NCI-H524 treated with DMSO at 0.1 percent for 48 hours (cell line): ENCODE data around the gene CRTC2.
"Not testable (repeated sequence)": the region's sequence is repeated elsewhere in the genome, so short reads cannot be mapped to it uniquely, and the experiment has no call there.

Source experiments
- DNase-seq: peaks from one replicate; lab custom pipeline; 2025; lab: John Stamatoyannopoulos, UW

Gene CRTC2

DNA sequence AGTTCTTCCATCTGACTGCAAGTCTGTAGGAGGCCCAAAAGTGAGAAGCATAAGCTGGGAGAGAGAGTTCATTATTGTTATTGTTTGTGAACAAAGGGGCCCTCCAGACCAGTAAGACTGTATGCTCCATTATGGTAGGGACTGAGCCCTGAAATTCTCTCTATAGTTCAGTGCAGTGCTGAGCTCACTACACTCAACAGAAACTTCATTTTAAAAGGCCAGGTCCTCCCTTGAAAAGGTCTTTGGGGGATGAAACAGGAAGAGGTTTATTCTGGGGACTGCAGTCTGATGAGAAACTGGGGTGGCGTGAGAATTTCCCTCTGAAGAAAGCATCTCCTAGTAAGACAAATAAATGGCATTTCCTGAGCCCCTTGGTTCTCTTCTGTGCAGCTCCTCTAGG, 30.2 kb downstream of the CRTC2 start:
- DNase-seq = no peak

DNA sequence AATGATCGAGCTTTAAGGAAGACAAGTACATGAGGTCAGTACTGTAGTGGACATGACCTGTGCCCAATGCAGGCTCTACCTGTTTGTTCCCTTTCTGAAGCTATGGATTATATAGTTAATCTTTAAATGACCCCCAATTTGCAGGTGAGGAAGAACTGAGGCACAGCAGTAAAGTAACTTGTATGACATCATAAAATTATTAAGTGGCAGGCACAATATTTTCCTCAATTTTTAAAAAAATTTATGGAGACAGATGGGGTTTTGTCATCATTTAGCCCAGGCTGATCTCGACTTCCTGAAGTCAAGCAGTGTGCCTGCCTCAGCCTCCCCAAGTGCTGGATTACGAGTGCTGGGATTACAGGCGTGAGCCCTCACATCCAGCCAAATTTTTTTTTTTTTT, 32.0 kb downstream of the CRTC2 start:
- no peak for DNase-seq

DNA sequence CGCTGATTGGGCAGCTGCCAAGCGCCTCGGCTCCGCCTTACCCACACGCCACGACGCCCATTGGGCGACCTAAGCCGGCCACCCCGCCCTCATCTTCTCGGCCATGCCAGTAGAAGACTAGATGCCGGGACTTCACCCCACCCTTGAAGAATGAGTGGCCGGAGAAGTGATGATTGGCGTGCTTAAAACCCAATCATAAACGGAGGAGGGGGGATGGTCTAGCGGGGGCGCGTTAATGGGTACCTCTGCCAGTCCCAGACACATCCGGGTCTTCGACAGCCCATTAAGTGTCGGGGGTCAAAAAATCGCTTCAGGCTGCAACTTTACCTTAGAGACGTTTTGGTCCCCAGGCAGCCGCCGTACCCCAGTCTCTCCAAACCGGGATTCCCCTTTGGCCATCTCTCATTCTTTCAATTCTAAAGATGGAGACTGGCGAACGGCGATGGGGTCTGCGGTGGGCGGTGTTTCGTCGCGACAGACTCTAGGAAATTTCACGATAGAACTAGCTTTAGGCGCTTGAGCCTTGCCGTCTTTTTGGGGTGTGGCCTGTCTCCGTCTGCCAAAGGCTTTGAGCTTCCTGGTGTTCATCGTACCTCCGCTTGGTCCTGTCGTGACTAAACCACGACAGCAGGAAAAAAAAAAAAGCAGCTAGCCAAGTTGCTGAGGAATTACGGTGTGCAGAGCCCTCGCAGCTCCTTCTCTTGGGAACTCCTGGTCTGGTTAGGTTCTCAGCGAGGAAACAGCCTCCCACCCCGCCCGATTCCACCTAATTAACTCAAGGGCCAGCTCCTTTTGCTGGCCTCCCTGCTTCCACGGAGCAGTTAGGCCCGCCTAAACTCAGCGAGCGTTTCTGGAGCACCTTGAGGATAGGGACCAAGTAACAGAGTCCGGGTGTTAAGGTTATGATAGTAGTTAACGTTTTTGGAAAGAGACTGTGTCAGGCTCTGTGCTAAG, 35.2 kb downstream of the CRTC2 start, which contains the start of gene GATAD2B:
Gene GATAD2B, minus strand, starts transcription at position 1 of the 954 bp plus-strand sequence. CDS start 94,625 bp downstream, outside the sequence.
- peak; percentile 96 for DNase-seq

DNA sequence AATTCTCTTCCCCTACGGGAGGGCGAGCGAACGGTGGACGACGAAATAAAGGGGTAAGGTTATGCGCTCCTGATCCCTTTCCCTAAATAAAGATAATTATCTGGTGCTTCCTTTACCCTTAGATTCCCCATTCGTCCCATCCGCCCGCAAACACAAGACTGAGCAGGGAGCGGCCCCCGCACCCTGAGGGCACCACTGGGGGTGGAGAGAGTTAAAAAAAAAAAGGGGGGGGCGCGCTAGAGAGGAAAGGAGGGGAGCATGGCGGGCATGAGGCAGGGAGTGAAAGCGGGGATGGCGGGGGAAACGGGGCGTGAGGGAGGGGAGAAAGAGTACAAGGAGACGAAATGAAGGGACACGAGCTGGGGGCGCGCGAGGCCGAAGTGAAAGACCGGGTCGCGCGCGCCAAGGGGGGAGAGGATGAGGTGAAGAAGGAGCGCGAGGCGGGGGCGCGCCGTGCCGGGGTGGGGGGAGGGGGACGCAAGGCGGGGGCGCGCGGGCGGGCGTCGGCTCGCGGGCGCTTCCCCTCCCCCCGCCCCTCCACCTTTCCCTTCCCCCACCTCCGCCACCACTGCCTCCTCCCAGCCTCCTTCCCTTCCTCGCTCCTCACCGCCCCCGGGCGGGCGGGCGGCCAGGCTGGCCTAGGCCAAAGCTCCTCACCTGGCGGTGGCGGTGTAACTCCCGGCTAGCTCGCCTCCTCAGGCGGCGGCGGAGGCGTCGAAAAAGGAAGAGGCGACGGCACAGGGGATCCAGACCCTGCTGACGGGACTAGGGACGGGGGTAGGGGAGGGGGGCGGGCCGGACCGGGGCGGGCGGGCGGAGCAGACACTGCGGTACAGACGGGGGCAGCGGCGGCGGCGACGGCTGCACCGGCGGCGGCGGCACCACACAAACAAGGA, 36.1 kb downstream of the CRTC2 start:
- no peak for DNase-seq

- no peak for DNase-seq
Observed at GRCh38 chr1:153921803-153922075, 36.7 kb downstream of the CRTC2 start.

DNA sequence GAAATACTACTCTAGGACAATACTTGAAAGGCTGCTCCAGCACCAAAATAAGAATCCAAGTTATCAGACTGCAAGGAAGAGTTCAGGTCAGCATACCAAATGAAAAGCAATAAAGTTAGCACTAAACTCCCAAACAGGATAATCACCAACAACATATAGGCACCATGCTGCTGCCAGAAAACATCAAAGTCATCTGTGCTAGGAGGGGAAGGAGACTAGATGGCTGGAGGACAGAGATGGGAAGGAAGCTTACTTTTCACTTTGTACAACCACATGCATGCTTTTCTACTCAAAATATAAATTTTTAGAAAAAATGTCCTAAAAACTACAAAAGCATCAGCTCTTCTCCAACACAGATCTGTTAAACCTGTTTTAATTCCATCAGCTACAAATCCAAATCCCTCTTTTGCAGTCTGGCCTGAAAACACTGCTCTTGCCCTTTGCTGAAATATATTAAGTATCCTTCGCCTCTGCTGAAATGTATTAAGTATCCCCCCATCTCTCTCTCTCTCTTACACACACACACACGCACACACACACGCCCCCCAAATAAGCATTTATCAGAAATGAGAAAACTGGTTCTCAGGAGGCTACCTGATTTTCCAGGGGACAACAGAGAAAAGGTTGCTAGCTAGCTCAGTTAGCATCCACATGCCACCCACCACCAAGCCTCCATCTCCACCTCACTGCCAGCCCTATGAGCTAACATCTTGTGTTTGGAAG, 37.2 kb downstream of the CRTC2 start:
- no peak for DNase-seq

DNA sequence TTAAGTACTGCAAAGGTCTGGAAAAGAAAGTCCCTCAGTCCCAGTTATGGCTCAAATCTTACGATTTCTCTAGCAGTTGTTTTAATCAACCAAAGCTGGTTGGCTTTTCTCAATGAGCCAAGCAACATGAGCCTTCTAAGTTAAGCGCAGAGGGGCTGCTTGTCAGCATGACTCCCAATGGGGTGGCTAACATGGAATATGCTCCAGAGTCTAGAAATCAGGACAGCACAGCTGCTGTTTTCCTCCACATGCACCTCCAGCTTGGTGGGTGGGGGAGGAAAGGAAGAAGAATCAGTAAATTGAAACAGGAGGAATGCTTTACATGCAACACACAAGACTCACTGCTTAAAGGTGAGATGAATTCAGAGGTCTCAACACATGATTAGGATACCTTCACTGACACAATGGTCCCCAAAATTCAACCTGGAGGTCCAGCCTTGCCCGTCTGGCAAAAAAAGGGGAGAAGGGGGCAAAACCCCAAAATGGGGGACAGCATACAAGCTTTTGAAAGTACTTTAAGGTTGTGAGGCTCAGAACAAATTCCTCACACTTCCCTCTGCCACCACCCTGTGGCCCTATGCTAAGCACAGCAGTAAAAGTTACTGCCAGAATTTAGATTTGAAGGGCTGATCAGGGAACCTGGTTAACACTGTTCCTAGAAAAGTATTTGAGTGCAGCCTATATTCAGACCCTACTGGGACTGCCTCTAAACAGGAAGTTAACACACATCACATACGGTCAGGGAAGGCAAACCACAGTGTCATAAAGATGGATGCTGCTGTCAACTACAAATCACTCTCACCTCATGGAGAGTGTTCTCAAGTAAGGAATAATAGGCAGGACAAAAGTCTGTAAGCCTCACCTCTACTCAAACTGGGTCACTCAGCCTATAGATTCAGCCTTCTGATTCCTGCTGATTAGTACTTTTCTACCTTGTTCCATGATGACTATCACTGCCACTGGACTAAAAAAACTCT, 38.2 kb downstream of the CRTC2 start:
- no peak for DNase-seq

DNA sequence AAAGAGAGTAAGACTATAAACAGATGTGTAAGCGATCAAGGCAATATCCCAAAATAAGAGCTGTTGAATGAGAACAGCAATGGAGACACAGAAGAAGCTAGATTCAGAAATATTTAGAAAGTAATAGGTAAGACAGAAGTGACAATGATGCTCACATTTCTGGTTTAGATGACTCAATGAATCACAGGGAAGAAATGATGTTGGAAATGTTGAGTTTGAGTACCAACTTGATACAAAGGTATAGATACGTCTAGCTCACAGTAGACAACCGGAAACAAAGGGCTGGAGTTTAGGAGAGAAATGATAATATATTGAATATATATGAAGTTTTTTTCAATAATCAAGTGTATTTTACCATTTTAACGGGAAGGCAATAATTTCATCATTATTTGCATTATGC, 42.1 kb downstream of the CRTC2 start:
- no peak for DNase-seq

GRCh38 chr1:153912349-153912748, 46.1 kb downstream of the CRTC2 start:
- DNase-seq = no peak

DNA sequence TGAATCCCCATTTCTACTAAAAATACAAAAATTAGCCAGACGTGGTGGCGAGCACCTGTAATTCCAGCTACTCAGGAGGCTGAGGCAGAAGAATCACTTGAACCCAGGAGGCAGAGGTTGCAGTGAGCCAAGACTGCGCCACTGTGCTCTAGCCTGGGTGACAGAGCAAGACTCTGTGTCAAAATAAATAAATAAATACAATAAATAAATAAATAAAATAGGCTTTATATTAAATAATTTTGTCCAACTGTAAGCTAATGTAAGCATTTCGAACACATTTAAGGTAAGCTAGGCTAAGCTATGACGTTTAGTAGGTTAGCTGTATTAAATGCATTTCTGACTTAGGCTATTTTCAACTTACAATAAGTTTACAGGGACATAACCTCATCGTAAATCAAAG, 47.9 kb downstream of the CRTC2 start:
- DNase-seq = not testable (repeated sequence)

DNA sequence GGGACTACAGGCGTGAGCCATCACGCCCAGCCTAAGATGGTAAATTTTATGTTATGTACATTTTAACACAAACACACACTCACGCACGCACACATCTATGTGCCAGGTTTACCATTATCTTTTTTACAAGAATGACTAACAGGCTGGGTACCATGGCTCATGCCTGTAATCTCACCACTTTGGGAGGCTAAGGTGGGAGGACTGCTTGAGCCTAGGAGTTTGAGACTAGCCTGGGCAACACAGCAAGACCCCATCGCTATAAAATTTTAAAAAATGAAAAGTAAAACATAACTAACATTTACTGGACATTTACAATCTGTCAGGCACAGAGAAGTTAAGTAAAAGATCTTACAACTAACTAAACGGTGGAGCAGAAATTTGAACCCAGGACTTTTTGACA, 50.3 kb downstream of the CRTC2 start:
- no peak for DNase-seq

DNA sequence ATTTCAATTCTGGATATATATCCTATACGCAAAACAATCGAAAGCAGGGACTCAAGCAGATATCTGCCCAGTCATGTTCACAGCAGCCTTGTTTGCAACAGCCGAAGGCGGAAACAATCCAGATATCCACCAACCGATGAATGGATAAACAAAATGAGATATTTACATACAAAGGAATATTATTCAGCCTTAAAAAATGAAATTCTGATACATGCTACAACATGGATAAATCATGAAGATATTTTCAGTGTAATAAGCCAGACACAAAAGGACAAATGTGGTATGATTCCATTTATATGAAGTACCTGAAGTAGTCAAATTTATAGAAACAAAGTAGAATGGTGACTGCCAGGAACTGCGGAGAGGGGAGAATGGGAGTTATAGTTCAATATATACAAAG, 51.3 kb downstream of the CRTC2 start:
- no peak for DNase-seq

DNA sequence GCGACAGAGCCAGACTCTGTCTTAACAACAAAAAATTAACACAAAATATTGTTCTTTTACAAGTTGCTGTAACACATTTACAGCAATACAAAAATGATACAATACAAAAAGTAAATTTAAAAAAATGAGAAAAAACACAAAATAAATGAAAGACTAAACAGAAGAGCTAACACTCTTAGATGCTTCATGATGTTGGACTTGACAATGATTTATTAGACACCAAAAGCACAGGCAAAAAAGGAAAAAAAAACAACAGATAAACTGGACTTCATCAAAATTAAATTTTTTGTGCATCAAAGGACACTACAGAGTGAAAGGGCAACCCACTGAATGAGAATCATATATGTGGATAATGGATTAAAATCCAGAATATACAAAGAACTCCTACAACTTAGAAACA, 52.0 kb downstream of the CRTC2 start:
- no peak for DNase-seq

GRCh38 chr1:153905908-153906307, 52.5 kb downstream of the CRTC2 start:
- not testable (repeated sequence) for DNase-seq

DNA sequence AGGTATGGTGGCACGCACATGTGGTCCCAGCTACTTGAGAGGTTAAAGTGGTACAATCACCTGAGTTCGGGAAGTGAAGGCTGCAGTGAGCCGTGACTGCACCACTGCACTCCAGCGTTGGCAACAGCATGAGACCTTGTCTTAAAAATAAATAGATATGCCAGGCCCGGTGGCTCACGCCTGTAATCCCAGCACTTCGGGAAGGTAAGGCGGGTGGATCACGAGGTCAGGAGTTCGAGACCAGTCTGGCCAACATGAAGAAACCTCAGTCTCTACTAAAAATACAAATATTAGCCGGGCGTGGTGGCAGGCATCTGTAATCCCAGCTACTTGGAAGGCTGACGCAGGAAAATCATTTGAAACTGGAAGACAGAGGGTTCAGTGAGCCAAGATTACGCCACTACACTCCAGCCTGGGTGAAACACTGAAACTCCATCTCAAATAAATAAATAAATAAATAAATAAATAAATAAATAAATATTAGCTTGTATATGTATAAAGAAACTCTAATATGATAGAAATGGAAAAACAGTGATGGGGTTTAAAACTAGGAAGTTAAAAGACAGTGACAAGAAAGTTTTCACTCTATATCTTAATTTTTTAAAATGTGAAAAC, 54.5 kb downstream of the CRTC2 start:
- DNase-seq = peak; percentile 3

- no peak for DNase-seq
Observed at GRCh38 chr1:153899509-153899908, 58.9 kb downstream of the CRTC2 start.
